HPDE6-E6E7 (cell line): ENCODE data around the gene GLIS1.

Source experiments
- DNase-seq: peaks from one replicate; pipeline ENCODE4 v3.0.0; 2011; ENCODE audit warnings: missing footprints; ENCODE audit errors: extremely low spot score

GLIS1 gene

DNA sequence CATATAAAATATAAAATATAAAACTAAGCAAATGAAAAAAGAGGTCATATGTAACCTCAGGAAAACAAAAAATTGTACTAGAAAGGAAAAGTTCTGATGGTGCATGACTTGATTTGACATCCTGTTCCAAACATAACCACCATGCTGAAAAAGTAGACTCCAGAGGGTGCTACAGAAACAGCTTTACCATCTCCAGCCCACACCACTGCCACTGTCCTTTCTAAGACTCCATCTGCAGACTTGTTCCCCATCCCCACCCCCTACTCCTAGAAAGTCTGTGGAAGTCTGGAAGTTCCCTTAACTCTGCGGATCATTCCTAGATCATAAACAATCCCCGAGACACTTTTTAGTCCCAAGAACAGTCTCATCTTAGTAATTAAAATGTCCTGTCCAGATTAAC lies 20.5 kb downstream of the GLIS1 start:
- no peak for DNase-seq

DNA sequence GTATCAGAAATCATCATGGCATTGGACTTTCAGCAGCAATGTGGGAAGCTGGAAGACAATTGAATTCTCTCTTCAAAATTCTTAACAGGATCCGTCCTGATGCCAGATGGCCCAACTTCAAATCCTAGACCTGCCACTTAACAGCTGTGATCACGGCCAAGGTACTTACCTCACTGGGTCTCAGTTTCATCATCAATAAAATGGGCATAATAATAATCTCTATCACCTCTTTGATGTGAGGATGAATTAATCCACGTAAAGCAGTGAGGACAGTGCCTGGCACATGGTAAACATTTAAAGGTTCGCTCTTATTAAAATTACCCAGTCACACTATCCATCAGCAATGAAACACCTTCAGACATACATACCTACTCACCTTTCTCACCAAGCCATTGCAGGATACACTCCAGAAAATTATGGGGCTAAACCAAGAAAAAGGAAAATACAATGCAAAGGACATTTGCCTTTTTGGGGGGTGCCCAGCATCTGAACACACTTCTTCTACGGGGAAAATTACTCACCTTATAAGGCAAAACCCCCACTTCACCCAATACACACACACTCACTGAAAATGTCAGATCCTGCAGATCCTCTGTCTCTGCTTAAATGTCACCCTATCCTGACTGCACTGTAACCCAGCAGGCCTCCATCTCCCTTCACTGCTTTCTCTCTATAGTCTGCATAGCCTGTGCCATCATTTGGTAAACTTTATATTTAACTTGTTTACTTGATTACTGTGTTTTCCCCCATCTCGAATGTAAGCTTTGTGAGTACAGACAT lies 21.7 kb downstream of the GLIS1 start:
- no peak for DNase-seq

DNA sequence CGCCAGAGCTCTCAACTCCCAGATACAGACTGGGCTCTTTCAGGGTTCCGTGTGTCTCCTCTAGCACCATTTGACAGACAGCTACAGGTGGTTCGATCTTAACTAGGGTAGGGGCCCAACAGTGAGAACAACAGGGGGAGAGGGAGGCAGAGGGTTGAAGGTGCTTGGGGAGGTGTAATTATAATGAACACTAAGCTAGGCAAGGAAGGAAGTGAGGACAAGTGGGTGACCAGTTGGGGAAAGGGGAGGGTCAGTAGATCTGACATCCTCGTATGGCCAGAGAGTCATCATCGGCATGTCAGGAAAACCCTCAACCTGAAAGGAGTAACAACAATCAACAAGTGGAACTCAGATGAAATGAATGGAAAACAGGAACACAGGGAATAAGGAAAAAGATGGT lies 22.8 kb downstream of the GLIS1 start:
- DNase-seq = no peak

DNA sequence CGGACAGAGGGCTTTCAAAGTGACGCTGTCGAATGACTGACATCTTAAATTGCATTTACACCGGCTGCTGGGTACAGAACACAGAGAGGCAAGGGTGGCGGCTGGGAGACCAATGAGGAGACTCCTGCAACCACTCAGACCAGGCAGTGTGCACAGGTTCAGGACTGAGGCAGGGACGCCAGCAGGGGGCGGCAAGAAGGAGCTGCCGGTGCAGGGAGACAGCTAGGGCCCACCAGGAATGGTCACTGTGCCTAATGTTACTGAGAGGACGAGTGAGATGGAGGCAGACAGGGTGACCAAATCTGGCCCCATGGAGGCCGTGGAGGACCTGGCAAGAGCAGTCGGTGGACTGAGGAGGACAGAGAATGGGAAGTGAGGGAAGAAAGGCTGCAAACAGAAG lies 23.5 kb downstream of the GLIS1 start:
- DNase-seq = no peak

GRCh38 chr1:53712276-53712675 lies 26.7 kb downstream of the GLIS1 start:
- no peak for DNase-seq

GRCh38 chr1:53710584-53710983 lies 28.4 kb downstream of the GLIS1 start:
- DNase-seq = no peak

- DNase-seq = no peak
Measured at GRCh38 chr1:53708687-53709086, 30.3 kb downstream of the GLIS1 start.

- no peak for DNase-seq
Measured at GRCh38 chr1:53706356-53706755, 32.6 kb downstream of the GLIS1 start.

DNA sequence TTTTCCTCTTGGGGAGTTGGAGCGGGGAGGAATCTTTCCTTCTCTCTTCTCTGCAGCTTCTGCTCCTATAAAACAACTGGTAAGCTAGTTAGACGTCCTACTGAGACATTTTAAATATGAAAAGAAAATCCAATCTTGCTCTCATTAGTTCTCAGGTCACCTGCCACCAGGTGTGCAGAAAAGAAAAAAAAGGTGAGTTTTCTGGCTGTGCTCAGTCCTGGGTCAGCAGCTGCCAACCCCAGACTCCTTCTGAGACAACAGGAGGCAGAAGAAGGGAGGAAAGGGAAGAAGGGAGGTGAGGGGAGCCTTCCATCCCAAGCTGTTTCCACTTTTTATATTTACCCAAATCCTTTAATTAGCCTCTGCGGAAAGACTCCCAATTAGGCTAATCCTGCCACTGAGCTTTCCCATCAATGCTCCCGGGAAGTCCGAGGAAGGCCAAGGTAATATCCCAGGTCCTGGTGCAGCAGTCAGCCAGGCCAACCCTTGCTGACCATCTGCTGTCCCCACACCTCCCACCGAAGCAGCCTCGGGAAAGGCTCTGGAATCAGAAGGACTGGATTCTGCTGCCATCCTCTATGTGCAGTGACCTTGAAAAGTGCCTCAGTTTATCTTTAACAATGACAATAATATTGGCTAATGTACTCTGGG lies 33.4 kb downstream of the GLIS1 start:
- DNase-seq = no peak

DNA sequence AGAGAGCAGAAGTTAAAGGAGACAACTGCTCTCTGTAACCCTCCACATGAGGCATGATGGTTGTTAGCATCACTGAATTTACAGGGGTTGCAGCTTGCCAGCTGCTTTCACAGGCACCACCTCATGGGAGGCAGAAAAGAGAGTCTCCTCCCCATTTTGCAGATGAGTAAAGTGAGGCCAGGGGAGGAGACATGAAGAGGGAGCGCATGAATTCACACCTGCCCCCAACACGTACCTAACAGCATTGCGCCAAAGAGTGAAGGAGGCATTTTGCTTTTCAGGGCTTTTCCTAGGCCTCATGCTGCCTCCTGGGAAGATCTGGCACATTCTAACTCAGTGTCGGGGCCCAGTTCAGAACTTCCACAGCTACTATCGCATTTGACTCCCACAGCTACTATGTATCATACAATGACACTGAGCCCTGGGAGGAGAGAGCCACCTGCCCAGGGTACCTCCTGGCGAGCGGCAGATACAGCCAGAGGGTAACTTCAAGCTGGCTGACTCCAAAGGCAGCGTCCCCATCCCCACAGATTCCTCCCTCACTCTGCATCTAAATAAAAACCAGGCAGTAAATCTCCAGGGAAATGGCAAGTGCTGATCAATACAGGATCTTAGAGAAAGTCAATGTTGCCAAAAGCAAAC lies 34.0 kb downstream of the GLIS1 start:
- DNase-seq = no peak

DNA sequence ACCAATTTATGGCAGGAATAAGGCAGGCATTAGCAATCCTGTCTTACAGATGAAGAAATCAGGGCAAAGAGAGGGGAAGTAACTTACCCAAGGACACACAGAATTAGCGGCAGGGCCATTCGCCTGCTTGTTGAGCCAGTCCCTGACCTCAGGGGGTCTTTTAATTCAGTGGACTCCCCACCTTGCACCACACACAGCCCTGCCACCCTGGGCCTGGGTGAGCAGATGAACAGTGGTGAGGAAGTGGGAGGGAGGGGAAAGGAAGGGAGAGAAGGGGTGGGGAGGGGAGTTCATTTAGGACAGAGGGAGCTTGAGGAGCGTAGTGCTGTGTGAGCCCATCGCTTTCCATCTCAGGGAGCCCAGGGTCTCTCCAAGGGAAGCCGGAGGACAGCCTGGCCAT lies 34.7 kb downstream of the GLIS1 start:
- DNase-seq = no peak

GRCh38 chr1:53703174-53703573 lies 35.8 kb downstream of the GLIS1 start:
- DNase-seq = no peak

DNA sequence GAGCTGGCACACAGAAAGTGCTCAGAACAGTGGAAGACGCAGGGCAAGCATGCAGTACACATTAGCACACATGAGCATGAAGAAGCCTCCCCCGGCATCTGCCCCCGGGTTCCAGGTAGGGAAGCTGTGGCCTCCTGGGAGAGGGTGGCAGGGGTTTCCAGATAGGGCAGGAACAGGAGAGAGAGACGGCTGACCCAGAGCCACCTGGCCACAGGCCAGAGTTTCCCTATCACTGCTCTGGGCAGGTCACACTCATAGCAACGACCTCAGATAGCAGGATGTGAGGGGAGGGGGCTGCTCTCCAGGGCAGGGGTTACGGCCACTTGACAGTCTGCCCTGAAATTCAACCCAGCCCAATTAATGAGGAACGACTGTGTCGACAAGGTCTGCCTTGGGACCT lies 36.6 kb downstream of the GLIS1 start:
- DNase-seq = no peak

DNA sequence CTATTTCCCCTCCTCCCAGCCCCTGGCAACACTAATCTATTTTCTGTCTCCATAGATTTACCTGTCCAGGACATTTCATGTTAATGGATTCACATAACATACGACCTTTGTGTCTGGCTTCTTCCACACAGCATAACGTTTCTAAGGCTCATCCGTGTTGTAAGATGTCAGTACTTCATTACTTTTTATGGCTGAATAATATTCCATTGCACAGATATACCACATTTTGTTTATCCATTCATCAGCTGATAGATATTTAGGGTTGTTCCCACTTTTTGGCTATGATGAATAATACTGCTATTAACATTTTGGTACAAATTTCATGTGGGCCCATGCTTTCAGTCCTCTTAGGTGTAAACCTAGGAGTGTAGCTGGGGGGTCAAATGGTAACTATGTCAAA lies 38.2 kb downstream of the GLIS1 start:
- no peak for DNase-seq

- no peak for DNase-seq
Measured at GRCh38 chr1:53699981-53700380, 39.0 kb downstream of the GLIS1 start.

- no peak for DNase-seq
Measured at GRCh38 chr1:53698384-53698980, 40.5 kb downstream of the GLIS1 start.

- DNase-seq = no peak
Measured at GRCh38 chr1:53697721-53698383, 41.1 kb downstream of the GLIS1 start.

DNA sequence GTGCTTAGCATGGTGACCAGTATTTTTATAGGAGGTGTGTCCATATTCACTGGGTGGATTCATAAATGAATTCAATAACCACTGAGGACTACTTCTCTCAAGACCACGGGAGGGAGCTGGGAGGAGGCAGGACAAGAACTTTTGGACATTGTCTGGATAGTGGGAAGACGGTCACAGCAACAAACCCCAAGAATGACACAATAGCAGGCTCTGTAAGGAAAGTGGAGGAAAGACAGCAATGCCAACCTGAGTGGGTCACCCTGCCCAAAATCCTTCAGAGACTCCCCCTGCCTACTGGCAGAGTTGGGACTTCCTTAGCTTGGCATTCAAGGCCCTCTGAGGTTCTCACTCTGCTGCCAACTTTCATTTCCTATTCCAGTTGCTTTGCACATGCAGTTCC lies 42.0 kb downstream of the GLIS1 start:
- DNase-seq = no peak

DNA sequence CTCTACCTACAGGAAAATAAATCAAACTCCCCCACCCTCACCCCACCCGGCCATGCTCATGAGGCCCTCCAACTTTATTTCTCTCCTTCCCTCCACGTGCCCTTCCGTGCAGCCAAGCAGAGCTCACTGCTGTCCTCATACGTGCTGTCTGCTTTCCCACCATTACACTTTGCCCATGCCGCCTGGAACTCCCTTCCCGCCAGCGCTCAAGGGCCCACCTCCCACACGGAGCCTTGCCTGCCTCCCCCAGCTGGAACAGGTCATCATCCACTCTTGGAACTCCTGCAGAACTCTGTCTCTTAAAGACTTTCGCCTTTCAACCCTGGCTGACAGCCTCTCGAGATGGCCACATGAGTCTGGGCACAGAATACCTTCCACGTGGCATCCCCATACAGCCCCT lies 42.4 kb downstream of the GLIS1 start:
- DNase-seq = no peak

DNA sequence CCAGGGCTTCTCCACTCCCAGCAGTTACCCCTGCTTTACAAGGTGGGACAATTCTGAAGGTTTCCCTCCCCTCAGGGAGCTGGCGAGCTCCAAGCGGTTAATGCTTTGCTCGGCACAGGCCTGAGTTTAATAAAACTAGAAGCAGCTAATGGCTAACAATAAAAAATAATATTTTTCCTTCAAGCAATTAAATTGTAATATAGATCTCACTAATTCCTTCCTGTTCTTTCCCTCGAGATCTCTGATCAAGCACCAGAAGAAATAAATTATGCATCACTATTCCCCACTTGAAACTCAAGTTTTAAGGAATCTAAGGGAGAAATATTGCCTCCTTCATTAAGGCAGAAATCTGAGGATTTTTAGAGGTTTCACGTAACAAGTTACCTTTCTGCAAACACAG lies 42.9 kb downstream of the GLIS1 start:
- DNase-seq = no peak

- DNase-seq = no peak
Measured at GRCh38 chr1:53695116-53695515, 43.8 kb downstream of the GLIS1 start.

- DNase-seq = no peak
Measured at GRCh38 chr1:53694718-53695091, 44.3 kb downstream of the GLIS1 start.
